Measurements from ENCODE around the gene BCAS1. TPM values are rescaled to one million over a fixed set of nuclear protein-coding genes. Genes with fewer than 3 reads are reported as not detected.

BCAS1 gene
- total and polyA plus RNA-seq, 12 donors = 0.07 to 2.3 (median 0.13) TPM; not detected in 7

- TF ChIP-seq POLR2A (IDR thresholded peaks at IDR 0.05) = no peak
- Histone ChIP-seq H3K36me3 (replicated peaks in 1 of 2) (no peaks in the 10 kb centered on the region), H3K4me3 (no peak overlapping the region), H3K27me3 (no peaks in the 10 kb centered on the region), H3K27ac (no peak overlapping the region), H3K9me3 (replicated peaks in 1 of 3) (no peaks in the 10 kb centered on the region), H3K4me1 (replicated peaks in 1 of 2) (peaks cover 0 to 4% of the 10 kb centered on the region in 2 donors)
- DNase-seq = no peak
- intact Hi-C loops (cut with DNase I) = no loop called here
- 86 to 94% (median 88%) methylated on average over 7 of the region's 7 CpGs for WGBS, 4 donors
Observed at GRCh38 chr20:53896041-53896440, 174.4 kb downstream of the BCAS1 start.

GRCh38 chr20:53895385-53895755 is 175.0 kb downstream of the BCAS1 start:
- no peaks in the 10 kb centered on the region for H3K9me3 ChIP-seq (replicated peaks in 1 of 3)
- no peaks in the 10 kb centered on the region for H3K36me3 ChIP-seq (replicated peaks in 1 of 2)
- no peaks in the 10 kb centered on the region for H3K4me1 ChIP-seq (replicated peaks in 1 of 2)
- H3K27ac ChIP-seq = no peak overlapping the region
- H3K27me3 ChIP-seq = no peaks in the 10 kb centered on the region
- peak in 1 of 7 donors; percentile 2 for DNase-seq
- no peak overlapping the region for H3K4me3 ChIP-seq
- intact Hi-C loops (cut with DNase I) = no loop called here
- WGBS, 4 donors = 87 to 92% (median 91%) methylated on average over 4 of the region's 4 CpGs
- no peak for TF ChIP-seq POLR2A (IDR thresholded peaks at IDR 0.05)
- no peak for TF ChIP-seq CTCF (IDR thresholded peaks at IDR 0.05)

GRCh38 chr20:53894707-53895384 is 175.5 kb downstream of the BCAS1 start:
- H3K27me3 ChIP-seq = no peaks in the 10 kb centered on the region
- no peak overlapping the region for H3K4me3 ChIP-seq
- intact Hi-C loops (cut with DNase I) = no loop called here
- H3K4me1 ChIP-seq (replicated peaks in 1 of 2) = no peaks in the 10 kb centered on the region
- peak in 1 of 7 donors; percentile 13 for DNase-seq
- H3K27ac ChIP-seq = no peak overlapping the region
- TF ChIP-seq CTCF (IDR thresholded peaks at IDR 0.05) = no peak
- TF ChIP-seq POLR2A (IDR thresholded peaks at IDR 0.05) = no peak
- no peaks in the 10 kb centered on the region for H3K36me3 ChIP-seq (replicated peaks in 1 of 2)
- H3K9me3 ChIP-seq (replicated peaks in 1 of 3) = no peaks in the 10 kb centered on the region
- 75 to 81% (median 80%) methylated on average over 8 of the region's 8 CpGs for WGBS, 4 donors

Small RNA genes lying within 50 kb of the gene (microRNA-seq; reads per million reads assigned to microRNA genes)
- gene MIR4756 = 0 reads per million in 3 donors

Small RNA genes lying within 50 kb of the gene (small RNA-seq; reads per million reads assigned to genes)
- gene MIR4756 = 0 reads per million in 2 donors

Other genes starting within 250 kb of the BCAS1 start
- gene CYP24A1, start 103.4 kb upstream of the BCAS1 start, total RNA-seq = not detected
- gene CYP24A1, start 103.4 kb upstream of the BCAS1 start, polyA plus RNA-seq = under 1 TPM in 1 of 3 donors, not detected in 2; 0.09 TPM
- gene PFDN4, start 137.5 kb upstream of the BCAS1 start, total RNA-seq = 100 to 1,000 TPM in 1 of 9 donors, 10 to 100 TPM in 8; 18.7 to 103 (median 33.0) TPM
- gene PFDN4, start 137.5 kb upstream of the BCAS1 start, polyA plus RNA-seq = 10 to 100 TPM; 47.3 to 59.1 (median 55.6) TPM

Measured in adrenal gland (tissue), 12 donors.